GM19452 (cell line): Measurements from ENCODE around the gene MS4A4A.
A peak's percentile ranks its signal among the peaks of the same experiment; 100 is the strongest.
"Not testable (repeated sequence)": the region's sequence is repeated elsewhere in the genome, so short reads cannot be mapped to it uniquely, and the experiment has no call there.

ENCODE experiments used
- ATAC-seq: cut with Tn5 transposase; IDR thresholded peaks from one replicate; pipeline ENCODE4 v1.9.1; 2021; ENCODE audit not compliant: unreplicated experiment

The MS4A4A gene

DNA sequence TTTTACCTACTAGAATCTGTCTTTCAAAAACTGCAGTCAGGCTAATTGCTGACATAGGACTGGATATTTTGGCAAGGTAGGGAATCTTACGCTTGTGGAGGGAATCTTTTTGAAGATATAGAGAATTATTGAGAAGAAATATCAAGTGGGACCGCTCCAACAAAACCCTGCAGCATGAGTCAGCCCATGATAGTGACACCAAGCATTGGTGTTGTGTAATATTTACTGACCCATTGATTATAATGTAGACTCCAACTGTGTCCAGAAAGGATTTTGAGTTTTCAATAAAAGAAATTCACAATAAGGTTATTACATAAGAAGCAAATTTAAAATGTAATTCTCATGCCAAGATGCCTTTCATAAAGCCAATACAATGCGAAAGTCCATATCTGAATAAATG, 20.7 kb downstream of the MS4A4A start:
- no peak for ATAC-seq

DNA sequence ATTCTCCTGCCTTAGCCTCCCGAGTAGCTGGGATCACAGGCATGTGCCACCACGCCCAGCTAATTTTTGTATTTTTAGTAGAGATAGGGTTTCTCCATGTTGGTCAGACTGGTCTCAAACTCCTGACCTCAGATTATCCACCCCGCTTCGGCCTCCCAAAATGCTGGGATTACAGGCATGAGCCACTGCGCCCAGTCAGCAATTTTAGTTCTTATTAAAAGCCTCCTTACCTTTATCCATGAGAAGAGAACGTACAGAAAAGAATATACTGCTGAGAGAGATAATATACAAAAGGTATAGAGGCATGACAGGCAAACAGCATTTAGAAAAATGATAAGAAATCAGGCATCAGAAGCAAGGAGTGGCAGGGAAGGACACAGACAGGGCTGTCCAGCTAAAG, 21.4 kb downstream of the MS4A4A start:
- ATAC-seq, result not testable (repeated sequence)

DNA sequence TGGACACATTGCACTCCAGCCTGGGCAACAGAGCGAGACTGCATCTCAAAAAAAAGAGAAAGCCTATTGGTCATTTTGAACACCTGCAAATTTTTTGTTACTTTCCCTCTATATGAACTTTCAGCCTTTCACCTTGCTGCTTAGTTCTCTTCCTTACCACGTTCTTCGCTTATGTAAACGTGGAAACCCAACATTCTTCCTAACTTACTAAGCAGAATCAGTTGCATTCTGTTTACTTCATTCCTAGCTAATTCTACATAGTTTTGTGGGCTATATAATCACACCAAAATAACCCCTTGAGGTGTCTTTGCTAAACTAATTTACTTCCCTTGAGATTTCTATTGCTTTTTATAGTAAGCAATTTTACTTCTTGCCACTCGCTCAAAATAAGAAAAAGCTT, 23.2 kb downstream of the MS4A4A start:
- ATAC-seq, result no peak

DNA sequence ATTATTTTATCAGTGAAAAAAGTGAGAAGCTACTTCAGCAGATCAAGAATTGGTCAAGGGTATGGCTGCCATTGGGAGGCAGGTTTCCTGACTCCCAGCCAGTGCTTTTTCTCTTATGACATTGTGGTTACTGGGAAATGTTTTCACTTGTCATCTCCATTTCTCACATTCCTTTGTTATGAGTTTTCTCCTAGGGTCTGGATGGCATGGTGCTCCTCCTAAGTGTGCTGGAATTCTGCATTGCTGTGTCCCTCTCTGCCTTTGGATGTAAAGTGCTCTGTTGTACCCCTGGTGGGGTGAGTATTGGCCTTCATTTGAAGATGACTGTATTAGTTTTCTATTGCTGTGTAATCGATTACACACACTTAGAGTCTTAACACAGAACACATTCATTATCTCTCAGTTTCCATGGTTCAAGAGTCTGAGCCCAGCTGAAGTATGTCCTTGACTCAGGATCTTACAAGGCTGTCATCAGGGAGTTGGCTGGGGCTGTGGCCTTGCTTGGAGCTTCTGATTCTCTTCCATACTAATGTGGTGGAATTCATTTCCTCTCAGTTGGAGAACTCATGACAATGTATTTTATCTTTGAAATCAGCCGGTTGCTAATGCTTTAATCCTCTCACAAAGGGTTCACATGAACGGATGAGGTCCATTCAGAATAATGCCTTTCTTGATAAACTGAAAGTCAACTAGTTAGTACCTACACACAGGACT, 25.6 kb downstream of the MS4A4A start:
- ATAC-seq, result no peak

DNA sequence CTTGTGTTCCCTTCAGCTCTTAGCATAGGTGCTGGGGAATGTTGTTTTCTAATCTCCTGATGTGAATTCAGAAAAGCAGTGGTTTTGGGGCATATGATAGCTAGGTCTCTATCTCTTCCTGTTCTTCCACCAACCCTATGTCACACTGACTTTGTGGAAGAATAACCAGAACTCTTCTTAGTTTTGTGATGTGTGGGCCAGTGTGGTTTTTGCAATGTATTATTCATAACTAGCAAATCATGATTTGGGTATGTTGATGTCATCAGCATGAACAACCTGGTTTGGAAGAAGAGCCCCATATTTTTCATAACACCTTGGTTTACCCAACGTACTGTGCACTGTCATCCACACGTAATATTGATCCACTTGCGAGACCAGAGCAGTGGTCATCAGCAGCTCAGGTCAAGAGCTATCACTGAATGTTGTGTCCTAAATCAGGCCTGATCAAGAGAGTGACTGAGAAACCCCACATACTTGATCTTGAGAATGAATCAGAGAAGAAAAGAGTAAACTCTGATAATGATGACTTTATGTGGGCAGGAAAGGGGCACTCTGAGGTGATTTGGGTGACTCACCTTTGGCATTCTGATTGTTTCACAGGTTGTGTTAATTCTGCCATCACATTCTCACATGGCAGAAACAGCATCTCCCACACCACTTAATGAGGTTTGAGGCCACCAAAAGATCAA, 27.2 kb downstream of the MS4A4A start:
- no peak for ATAC-seq

DNA sequence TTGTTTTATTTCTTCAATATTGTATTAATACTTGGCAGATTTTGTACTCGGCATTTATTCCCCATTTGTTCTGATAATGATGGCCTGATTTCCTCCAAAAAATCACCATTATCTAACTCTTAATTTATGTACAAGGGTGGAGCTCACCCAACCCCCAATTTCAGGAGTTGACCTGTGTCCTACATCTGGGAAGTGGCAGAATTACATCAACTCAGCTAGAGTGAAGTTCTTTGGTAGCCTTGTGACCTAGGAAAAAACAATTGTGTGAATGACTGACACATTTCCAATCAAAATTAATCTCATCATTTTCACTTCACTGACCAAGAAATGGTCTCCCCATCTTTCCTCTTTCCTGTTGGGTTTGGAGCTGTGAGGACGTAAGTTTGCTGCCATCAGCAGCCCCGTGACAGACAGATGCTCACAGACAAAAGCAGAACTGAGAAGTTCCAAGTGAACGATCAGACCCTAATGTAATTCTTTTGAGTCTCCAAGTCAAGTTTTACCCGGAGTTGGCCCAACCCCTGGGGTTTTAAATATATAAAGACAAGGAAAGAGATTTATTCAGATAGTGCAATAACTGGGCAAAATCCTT, 30.0 kb downstream of the MS4A4A start:
- ATAC-seq, result peak; percentile 40

DNA sequence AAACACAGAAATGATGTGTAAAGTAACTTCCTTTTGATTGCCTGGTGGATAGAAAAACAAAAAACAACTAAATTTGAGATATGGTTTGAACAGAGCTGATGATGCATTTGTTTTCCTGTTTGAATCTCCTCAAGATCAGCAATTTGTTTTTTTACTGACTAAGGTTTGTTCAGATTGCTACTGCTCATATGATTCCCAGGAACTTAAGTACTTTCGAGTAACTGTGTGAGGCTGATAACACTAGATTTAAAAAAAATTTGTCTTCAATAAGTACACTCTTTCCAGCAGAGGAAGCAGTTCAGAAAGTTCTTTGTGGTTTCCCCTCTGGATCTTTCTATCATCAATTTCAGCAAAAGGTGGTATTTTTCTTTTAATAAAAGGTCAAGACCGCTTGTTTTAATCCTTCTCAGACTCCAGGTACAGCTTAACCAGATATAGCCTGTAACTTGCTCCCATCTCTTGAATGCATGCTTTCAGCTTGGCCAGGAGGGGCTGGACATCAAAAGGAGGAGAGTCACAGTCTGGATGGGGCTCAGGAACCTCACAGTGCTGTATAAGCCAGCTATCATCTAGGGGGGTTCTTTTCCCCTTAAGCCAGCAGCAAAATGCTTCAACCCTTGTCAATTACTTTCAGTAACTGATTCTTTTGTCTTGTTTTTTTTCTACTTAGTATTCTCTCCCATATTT, 34.3 kb downstream of the MS4A4A start:
- ATAC-seq, result no peak

DNA sequence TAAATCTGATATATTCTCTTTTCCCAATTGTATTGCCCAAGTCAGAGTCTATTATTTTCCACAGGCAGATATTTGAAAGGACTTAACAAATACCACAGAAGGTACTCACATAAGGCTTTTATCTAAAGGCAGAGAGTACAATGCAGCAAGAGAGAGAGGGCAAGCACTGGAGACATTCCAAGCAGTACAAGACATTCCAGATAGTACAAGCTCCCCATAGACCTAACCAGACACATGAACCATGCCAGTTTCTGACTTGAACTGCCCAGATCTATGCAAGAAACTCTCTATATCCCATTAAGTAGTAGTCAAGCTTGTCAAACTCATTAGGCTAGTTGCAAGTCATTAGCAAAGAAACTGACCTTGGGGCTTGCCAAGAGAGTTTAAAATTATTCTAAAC, 35.4 kb downstream of the MS4A4A start:
- no peak for ATAC-seq

DNA sequence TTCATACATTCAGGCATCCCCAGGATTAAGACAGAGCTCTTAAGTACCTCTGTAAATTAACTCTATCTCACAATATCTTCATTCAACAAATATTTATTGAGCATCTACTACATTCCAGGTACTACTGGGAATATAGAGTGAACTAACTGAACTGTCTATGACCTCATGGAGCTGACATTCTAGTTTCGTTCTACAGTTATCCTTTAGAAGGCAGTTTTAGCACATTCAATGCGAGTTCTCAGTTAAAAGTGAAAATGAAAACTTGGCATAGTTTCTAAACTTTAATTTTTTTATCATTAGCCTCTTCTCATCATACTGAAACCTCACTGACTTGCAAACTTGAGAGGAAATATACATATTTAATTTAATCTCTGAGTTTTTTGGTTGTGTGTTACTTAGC, 35.9 kb downstream of the MS4A4A start:
- no peak for ATAC-seq

DNA sequence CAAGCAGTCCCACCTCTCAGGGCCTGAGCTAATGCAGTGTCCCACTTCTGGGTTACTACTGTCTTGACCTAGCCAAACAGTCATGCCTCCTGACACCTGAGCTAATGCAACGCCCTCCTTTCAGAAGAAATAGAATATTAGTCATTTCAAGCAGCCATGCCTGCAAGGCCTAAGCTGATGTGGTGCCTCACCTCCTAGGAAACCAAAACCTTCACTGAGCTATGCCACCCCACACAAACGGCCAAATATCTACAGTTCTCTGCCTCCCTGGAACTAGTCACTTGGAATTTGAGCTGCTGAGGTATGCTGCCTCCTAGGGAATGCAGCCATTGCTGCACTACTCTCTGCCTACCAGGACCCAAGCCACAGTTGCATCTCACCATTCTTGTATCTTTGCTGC, 38.3 kb downstream of the MS4A4A start:
- no peak for ATAC-seq

DNA sequence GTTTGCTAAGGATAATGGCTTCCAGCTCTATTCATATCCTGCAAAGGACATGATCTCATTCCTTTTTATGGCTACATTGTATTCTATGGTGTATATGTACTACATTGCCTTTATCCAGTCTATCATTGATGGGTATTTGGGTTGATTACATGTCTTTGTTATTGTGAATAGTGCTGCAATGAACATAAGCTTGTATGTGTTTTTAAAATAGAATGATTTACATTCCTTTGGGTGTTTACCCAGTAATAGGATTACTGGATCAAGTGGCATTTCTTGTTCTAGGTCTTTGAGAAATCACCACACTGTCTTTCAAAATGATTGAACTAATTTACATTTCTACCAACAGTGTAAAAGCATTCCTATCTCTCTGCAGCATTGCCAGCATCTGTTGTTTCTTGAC, 40.6 kb downstream of the MS4A4A start:
- ATAC-seq, result no peak

DNA sequence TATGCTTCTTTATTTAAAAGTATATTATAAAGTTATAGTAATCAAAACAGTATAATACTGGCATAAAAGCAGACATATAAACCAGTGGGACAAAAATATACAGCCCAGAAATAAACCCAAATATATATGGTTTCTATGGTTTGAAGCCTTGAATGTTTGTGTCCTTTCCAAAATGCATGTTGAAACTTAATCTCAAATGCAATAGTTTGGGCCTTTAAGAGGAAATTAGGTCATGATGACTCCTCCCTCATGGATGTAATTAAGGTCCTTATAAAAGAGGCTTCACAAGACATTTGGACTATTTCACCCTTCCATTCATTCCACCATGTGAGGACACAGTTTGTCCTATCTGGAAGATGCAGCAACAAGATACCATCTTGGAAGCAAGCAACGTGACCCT, 46.5 kb downstream of the MS4A4A start, which contains the start of gene MS4A6E:
TSS of gene MS4A6E (plus strand) at position 301 of the 400 bp plus-strand sequence. CDS start 7,641 bp downstream, outside the sequence.
- no peak for ATAC-seq

DNA sequence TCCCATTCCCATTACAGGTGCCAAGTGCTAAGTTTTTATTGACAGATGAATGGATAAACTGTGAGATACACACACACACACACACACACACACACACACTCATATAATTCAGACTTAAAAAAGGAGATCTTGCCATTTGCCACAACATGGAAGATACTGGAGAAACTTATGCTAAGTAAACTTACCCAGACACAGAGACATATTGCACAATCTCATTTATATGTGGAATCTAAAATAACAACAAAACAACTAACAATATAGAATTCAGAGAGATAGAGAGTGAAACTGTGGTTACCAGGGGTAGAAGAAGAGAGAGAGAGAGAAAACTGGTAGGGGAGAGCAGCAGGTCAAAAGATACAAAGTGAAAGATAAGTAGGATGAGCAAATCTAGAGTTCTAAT, 48.0 kb downstream of the MS4A4A start:
- ATAC-seq, result no peak

DNA sequence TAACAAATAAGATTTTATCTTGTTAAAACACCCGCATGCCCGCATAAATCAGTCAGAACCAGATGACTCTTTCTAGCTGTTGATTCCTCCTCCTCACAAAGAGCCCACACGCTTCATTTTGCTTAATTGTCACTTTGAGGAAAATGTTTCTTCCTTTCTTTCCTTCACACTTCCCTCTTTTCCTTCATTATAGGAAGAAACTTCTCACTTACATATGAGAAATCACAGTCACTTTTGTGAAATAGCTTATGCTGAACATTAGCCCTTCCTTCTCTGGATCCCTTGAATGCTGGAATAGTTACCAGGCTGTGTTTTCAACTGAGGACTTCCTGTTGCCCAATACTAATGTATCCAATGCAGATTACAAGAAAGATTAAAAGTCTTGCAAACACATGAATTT, 52.4 kb downstream of the MS4A4A start:
- ATAC-seq, result no peak

DNA sequence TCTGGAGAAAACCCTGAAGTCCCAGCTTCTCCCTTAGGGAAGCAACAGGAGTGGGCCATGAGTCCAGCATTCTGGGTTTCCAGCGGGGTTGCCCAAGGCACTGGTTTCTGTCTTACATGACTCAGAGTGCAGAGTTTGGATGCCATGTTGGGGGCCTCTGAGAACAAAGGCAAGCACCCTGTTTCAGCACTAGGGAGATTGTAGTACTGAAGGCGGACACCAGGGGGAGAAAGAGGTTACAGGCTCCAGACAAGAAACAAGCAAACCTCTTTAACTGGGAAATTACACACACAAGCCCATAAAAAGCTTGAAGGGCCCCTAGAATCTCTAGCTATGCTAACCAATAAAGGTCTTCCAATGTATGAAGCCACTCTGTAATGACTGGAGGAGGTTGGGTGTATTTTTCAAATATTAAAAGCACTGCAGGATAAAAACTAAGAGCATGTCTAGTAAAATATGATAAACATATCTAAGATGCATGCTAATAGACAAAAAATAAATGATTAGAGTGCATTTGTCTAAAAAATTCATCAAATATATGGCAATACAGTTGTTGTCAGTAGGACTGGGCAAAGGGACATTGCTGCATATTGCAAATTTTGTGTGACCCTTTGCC, 53.6 kb downstream of the MS4A4A start:
- ATAC-seq, result peak; percentile 62

DNA sequence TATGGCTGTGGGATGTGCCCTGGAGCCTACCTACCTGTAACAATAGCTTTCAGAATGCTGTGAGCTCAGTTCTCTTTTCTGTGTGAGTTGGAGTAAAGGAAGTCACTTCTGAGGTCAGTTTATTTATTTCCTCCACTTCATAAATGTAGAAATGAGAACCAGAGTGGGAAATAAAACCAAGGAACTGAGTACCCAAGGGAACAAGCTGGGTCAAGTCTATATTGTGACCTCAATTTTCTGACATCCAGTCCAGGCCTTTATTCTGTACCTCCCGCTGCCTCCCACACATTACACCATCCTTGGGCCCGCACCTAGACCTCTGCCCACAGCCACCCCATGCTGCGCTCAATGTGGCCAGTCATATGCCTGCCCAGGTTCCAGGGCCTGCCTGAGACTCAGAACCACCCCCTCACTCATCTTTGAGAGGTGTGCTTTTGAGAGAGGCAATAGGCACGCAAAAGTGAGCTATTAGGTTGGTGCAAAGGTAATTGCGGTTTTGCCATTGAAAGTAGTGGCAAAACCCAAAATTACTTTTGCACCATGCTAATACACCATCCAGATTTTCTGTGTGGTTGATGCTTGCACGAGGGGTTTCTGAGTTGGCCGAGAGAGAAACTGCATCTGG, 56.4 kb downstream of the MS4A4A start:
- ATAC-seq, result no peak

DNA sequence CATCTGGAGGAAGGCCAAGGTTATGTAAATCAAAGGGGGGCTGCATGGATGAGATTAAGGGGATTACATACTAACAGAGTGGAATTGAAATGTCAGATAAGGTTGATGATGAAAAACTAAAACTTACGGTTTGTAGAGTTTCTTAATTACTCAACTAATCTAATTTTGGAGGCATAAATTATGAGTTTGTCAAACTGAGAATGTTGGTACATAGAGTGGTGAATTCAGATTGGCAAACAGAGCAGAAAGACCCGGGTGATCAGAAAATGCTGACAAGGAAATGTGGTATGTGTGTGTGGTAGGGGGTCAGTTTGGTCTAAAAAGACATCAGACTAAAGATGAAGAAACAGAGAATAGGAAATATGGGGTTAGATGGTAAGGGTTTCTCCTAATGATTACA, 57.6 kb downstream of the MS4A4A start:
- no peak for ATAC-seq

DNA sequence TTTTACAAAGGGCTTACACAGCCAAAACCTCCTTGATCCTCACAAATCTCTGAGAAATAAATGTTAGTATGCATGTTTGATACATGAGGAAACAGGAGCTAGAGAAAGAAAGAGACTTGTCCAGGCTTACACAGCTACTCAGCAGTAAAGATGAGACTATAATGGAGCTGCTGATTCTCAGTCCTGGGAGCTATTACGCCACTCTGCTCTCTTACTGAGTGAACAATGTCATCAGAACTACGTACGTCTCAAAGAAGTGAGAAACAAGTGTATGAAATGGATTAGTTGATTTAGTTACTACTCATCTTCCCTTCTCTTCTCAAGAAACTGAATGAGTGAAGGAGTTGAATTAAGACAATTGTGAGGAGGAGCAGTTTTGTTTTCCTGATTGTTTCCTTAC, 58.9 kb downstream of the MS4A4A start:
- ATAC-seq, result no peak

DNA sequence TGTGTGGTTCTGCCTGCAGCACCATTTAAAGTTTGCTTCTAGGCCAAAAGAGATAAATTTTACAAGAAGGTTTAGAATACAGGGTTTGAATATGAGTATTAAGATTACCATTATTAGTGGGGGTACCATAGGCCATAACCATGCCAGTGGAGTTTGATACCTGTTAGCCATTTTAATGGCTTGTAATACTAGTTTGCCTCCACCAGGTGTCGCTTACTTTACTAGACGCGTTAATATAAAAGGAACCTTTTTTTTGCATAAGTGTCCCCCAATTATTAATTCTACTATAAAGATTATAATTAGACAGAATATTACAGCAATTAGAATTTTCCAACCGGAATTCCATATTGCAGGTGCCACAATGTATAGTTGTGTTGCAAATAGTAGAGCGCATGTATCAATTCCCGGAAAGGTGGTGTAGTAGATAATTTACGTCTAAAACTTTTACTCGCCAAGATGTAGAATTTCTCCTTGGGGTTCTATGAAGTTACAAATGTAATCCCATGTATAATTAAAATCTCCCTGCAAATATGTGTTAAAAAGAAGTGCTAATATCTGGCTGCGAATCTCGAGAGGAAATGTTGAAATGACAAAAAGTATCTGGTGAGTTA, 62.7 kb downstream of the MS4A4A start:
- ATAC-seq, result no peak

DNA sequence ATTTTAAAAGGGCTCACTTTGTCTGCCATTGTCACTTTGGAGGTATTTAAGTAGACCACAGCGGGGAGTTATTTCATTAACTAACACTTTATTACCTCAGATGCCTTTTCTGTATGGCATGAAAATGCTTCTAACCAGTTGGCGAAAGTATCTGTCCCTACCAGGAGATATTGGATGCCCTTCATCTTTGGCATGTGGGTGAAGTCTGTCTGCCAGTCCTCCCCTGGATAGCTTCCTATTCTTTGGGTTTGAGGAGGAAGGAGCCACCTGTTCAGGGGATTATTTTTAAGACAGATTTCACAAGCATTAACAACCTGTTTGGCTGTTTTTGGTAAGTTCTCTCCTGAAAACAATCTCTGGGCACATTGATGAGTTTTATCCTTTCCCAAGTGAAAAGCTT, 63.7 kb downstream of the MS4A4A start:
- no peak for ATAC-seq
